ENCODE measurements around the gene MYH14. TPM values are rescaled to one million over a fixed set of nuclear protein-coding genes. Genes with fewer than 3 reads are reported as not detected.
A peak's percentile ranks its signal among the peaks of the same experiment; 100 is the strongest.

Gene MYH14
- polyA plus RNA-seq, 1 donor (not counting 4 experiments of a cell fraction or from before 2014, with no cell fraction given) = 0.20 TPM

- peaks cover 12% of the 10 kb centered on the region for H3K9me3 ChIP-seq (ENCODE audit: control insufficient read depth, low read depth, low read length)
- FAIRE-seq (no peak), DNase-seq (ENCODE audit: low read depth, low spot score) (no peak)
- TF ChIP-seq CTCF (optimal IDR thresholded peaks at IDR 0.05 in 1 of 3, IDR thresholded peaks at IDR 0.05 in 1 of 3, conservative IDR thresholded peaks at IDR 0.05 in 1 of 3; ENCODE audit: extremely low read depth in 1 of 3, insufficient read depth in 2 of 3, low read length in 3 of 3) (no peak), EZH2 (IDR thresholded peaks at IDR 0.05; ENCODE audit: low read length) (no peak)
- no peak overlapping the region for H3K9ac ChIP-seq (ENCODE audit: control insufficient read depth, extremely low read depth, insufficient read depth, low read length)
- no peaks in the 10 kb centered on the region for H3K79me2 ChIP-seq (ENCODE audit: control insufficient read depth, insufficient read depth, low read length)
- H3K9me1 ChIP-seq (ENCODE audit: control insufficient read depth, extremely low read depth, insufficient read depth, low read length) = no peaks in the 10 kb centered on the region
- peaks cover 47% of the 10 kb centered on the region for H3K27me3 ChIP-seq (ENCODE audit: control insufficient read depth, extremely low read depth, insufficient read depth, low read length)
- no peaks in the 10 kb centered on the region for H4K20me1 ChIP-seq (ENCODE audit: control insufficient read depth, extremely low read depth, insufficient read depth, low read length)
- dilution Hi-C loops (cut with MboI; ENCODE audit: extremely low pct_ligation_motif_present, low sequenced_read_pairs) = no loop called here
- H3K4me3 ChIP-seq (ENCODE audit: control insufficient read depth in 2 of 3, extremely low read depth in 1 of 3, insufficient read depth in 2 of 3, low read depth in 1 of 3, low read length in 3 of 3) = peak overlapping the region; percentile 30 to 79 (median 51)
- H3K36me3 ChIP-seq (ENCODE audit: control insufficient read depth in 2 of 2, extremely low read depth in 1 of 2, insufficient read depth in 2 of 2, low read length in 2 of 2) = no peaks in the 10 kb centered on the region
- peak overlapping the region; percentile 99 for H2AFZ ChIP-seq (ENCODE audit: control insufficient read depth, low read length)
- H3K27ac ChIP-seq (ENCODE audit: control insufficient read depth, insufficient read depth, low read length) = no peak overlapping the region
- peaks cover 3% of the 10 kb centered on the region for H3K4me1 ChIP-seq (ENCODE audit: control insufficient read depth, extremely low read depth, insufficient read depth, low read length)
- peak overlapping the region; percentile 80 for H3K4me2 ChIP-seq (ENCODE audit: control insufficient read depth, extremely low read depth, insufficient read depth, low read depth, low read length)
Measured at GRCh38 chr19:50333235-50333736, 129.9 kb downstream of the MYH14 start.

GRCh38 chr19:50333737-50334617 is 130.6 kb downstream of the MYH14 start:
- dilution Hi-C loops (cut with MboI; ENCODE audit: extremely low pct_ligation_motif_present, low sequenced_read_pairs) = no loop called here
- no peaks in the 10 kb centered on the region for H3K79me2 ChIP-seq (ENCODE audit: control insufficient read depth, insufficient read depth, low read length)
- peak overlapping the region; percentile 99 for H2AFZ ChIP-seq (ENCODE audit: control insufficient read depth, low read length)
- H3K9me3 ChIP-seq (ENCODE audit: control insufficient read depth, low read depth, low read length) = peaks cover 12% of the 10 kb centered on the region
- H3K27ac ChIP-seq (ENCODE audit: control insufficient read depth, insufficient read depth, low read length) = no peak overlapping the region
- no peak overlapping the region for H3K9ac ChIP-seq (ENCODE audit: control insufficient read depth, extremely low read depth, insufficient read depth, low read length)
- H4K20me1 ChIP-seq (ENCODE audit: control insufficient read depth, extremely low read depth, insufficient read depth, low read length) = no peaks in the 10 kb centered on the region
- no peaks in the 10 kb centered on the region for H3K9me1 ChIP-seq (ENCODE audit: control insufficient read depth, extremely low read depth, insufficient read depth, low read length)
- peaks cover 43% of the 10 kb centered on the region for H3K27me3 ChIP-seq (ENCODE audit: control insufficient read depth, extremely low read depth, insufficient read depth, low read length)
- FAIRE-seq (no peak), DNase-seq (ENCODE audit: low read depth, low spot score) (no peak)
- H3K4me2 ChIP-seq (ENCODE audit: control insufficient read depth, extremely low read depth, insufficient read depth, low read depth, low read length) = peak overlapping the region; percentile 80
- H3K36me3 ChIP-seq (ENCODE audit: control insufficient read depth in 2 of 2, extremely low read depth in 1 of 2, insufficient read depth in 2 of 2, low read length in 2 of 2) = no peaks in the 10 kb centered on the region
- peaks cover 3% of the 10 kb centered on the region for H3K4me1 ChIP-seq (ENCODE audit: control insufficient read depth, extremely low read depth, insufficient read depth, low read length)
- peak overlapping the region; percentile 30 to 79 (median 51) for H3K4me3 ChIP-seq (ENCODE audit: control insufficient read depth in 2 of 3, extremely low read depth in 1 of 3, insufficient read depth in 2 of 3, low read depth in 1 of 3, low read length in 3 of 3)
- TF ChIP-seq EZH2 (IDR thresholded peaks at IDR 0.05; ENCODE audit: low read length) (no peak), CTCF (optimal IDR thresholded peaks at IDR 0.05 in 1 of 3, IDR thresholded peaks at IDR 0.05 in 1 of 3, conservative IDR thresholded peaks at IDR 0.05 in 1 of 3; ENCODE audit: extremely low read depth in 1 of 3, insufficient read depth in 2 of 3, low read length in 3 of 3) (no peak)
